VCaP (cell line): ENCODE results near the gene PERCC1.
"Not testable (repeated sequence)": the region's sequence is repeated elsewhere in the genome, so short reads cannot be mapped to it uniquely, and the experiment has no call there.

Experiments used
- H3K27ac ChIP-seq: fragments of 450-650 bp; 2 replicates; pipeline ENCODE4 v1.5.1; 2017
- CTCF ChIP-seq: fragments of 450-650 bp; conservative IDR thresholded peaks from 2 replicates; pipeline ENCODE4 v1.5.1; 2017; ENCODE audit warnings: mild to moderate bottlenecking, moderate library complexity

PERCC1 gene

GRCh38 chr16:1466968-1467521, 36.2 kb downstream of the PERCC1 start:
- TF ChIP-seq CTCF, result no peak
- H3K27ac ChIP-seq, result no peak overlapping the region

- no peak for TF ChIP-seq CTCF
- no peak overlapping the region for H3K27ac ChIP-seq
Observed at GRCh38 chr16:1468426-1468810, 37.5 kb downstream of the PERCC1 start.

GRCh38 chr16:1469141-1469540, 38.3 kb downstream of the PERCC1 start:
- H3K27ac ChIP-seq, result not testable (repeated sequence)

GRCh38 chr16:1469693-1470201, 38.9 kb downstream of the PERCC1 start:
- no peak overlapping the region for H3K27ac ChIP-seq
- no peak for TF ChIP-seq CTCF

GRCh38 chr16:1470481-1471251, 39.8 kb downstream of the PERCC1 start:
- TF ChIP-seq CTCF, result no peak
- H3K27ac ChIP-seq, result no peak overlapping the region

- no peak overlapping the region for H3K27ac ChIP-seq
Observed at GRCh38 chr16:1471569-1472194, 40.8 kb downstream of the PERCC1 start.

GRCh38 chr16:1472974-1473373, 42.1 kb downstream of the PERCC1 start:
- no peak for TF ChIP-seq CTCF
- H3K27ac ChIP-seq, result no peak overlapping the region

More at GRCh38 chr16:1471569-1472194, 40.8 kb downstream of the PERCC1 start:
- TF ChIP-seq CTCF, result no peak
